ENCODE measurements around the gene RUFY2. TPM values are rescaled to one million over a fixed set of nuclear protein-coding genes. Genes with fewer than 3 reads are reported as not detected.

The RUFY2 gene
- total and polyA plus RNA-seq, 2 donors from 2014 or later, result 7.4 to 27.5 TPM

DNA sequence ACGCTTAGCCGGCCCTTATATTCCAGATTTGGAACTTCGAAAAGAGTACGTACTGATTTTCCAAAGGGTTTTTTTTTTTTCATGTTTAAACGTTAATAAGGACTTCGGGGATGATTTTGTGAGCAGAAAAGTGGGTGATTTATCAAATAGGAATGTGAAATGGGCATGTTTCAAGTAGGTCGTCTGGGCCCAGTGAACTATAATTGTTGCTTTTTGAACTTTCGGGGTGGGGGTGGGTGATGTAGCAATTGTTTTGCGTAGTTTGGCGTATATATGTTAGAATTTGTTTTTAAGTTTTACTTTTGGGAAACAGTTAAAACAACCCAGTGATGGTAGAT lies 74.0 kb downstream of the RUFY2 start:
- Histone ChIP-seq H3K27ac (ENCODE audit: low read depth in 2 of 2, low read length in 2 of 2) (peak overlapping the region; percentile 99 to 100), H3K9ac (ENCODE audit: low read length in 3 of 3) (peak overlapping the region; percentile 94 to 99 (median 98)), H3K9me3 (ENCODE audit: control insufficient read depth in 2 of 3, insufficient read depth in 1 of 3, low read length in 3 of 3) (no peaks in the 10 kb centered on the region), H3K27me3 (ENCODE audit: control insufficient read depth, insufficient read depth, low read length) (no peaks in the 10 kb centered on the region), H3K4me1 (ENCODE audit: control insufficient read depth in 2 of 3, insufficient read depth in 2 of 3, low read depth in 1 of 3, low read length in 3 of 3) (peaks cover 4 to 26% (median 14%) of the 10 kb centered on the region in 3 donors), H3K36me3 (ENCODE audit: control insufficient read depth in 2 of 3, insufficient read depth in 3 of 3, low read length in 3 of 3) (peaks cover 0 to 4% (median 0%) of the 10 kb centered on the region in 3 donors), H3K4me3 (ENCODE audit: low read length in 3 of 3) (peak overlapping the region; percentile 95 to 96 (median 95))
- intact Hi-C loops (cut with DNase I), result no loop called here
- no peak for FAIRE-seq
- DNase-seq, result no peak
- TF ChIP-seq, protein P1, sequence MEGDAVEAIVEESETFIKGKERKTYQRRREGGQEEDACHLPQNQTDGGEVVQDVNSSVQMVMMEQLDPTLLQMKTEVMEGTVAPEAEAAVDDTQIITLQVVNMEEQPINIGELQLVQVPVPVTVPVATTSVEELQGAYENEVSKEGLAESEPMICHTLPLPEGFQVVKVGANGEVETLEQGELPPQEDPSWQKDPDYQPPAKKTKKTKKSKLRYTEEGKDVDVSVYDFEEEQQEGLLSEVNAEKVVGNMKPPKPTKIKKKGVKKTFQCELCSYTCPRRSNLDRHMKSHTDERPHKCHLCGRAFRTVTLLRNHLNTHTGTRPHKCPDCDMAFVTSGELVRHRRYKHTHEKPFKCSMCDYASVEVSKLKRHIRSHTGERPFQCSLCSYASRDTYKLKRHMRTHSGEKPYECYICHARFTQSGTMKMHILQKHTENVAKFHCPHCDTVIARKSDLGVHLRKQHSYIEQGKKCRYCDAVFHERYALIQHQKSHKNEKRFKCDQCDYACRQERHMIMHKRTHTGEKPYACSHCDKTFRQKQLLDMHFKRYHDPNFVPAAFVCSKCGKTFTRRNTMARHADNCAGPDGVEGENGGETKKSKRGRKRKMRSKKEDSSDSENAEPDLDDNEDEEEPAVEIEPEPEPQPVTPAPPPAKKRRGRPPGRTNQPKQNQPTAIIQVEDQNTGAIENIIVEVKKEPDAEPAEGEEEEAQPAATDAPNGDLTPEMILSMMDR (IDR thresholded peaks at IDR 0.05; ENCODE audit: borderline replicate concordance, extremely low read depth, insufficient read depth), result no peak

DNA sequence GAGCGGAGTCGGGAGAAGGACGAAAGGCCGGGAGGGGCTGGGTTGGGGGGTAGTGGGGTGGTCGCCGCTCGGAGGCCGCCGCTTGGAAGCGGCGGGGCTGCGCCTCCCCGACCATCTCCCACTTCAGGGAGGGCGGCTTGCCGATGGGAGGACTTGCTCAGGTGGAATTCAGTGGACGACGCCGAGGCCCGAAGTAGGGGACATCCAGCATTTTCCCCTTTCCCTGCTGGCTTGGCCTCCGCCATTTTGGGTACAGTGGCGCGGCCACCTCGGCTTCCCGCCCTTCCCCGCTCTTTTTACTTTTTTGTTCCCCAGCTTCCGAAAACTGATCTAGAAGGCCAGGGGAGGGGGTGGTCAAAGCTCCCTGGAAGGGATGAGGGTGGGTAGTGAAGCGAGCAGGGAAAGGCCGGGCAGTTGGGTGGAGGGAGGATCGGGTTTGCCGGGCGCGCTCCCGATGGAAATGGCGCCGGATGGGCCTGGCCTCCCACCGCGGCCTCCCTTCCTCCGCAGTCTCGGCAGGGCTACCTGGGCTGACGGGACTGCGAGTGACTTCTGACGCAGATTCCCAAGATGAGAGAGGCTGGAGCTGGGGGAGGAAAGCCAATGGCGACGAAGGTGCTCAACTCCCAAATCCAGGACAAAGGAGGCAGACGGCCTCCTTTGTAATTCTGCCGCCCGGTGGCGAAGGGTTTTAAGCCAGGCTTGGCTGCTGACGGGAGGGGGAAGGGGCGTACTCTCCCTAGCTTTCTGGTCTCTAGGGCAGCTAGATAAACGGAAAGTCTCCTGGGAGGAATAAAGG lies 74.6 kb downstream of the RUFY2 start, which contains the start of gene PBLD:
Gene PBLD (minus strand): TSS at position 670 of the 799 bp plus-strand sequence. CDS start 26,084 bp downstream, outside the sequence.
- TF ChIP-seq, protein P1 (IDR thresholded peaks at IDR 0.05; ENCODE audit: borderline replicate concordance, extremely low read depth, insufficient read depth), result peak; percentile 39
- Histone ChIP-seq H3K36me3 (ENCODE audit: control insufficient read depth in 2 of 3, insufficient read depth in 3 of 3, low read length in 3 of 3) (no peaks in the 10 kb centered on the region), H3K4me3 (ENCODE audit: low read length in 3 of 3) (peak within 1 kb of the TSS; percentile 95 to 96 (median 95)), H3K9me3 (ENCODE audit: control insufficient read depth in 2 of 3, insufficient read depth in 1 of 3, low read length in 3 of 3) (no peaks in the 10 kb centered on the region), H3K4me1 (ENCODE audit: control insufficient read depth in 2 of 3, insufficient read depth in 2 of 3, low read depth in 1 of 3, low read length in 3 of 3) (peaks cover 5 to 30% (median 12%) of the 10 kb centered on the region in 3 donors), H3K9ac (ENCODE audit: low read length in 3 of 3) (peak within 1 kb of the TSS; percentile 94 to 99 (median 98)), H3K27ac (ENCODE audit: low read depth in 2 of 2, low read length in 2 of 2) (peak within 1 kb of the TSS; percentile 99 to 100), H3K27me3 (ENCODE audit: control insufficient read depth, insufficient read depth, low read length) (no peaks in the 10 kb centered on the region)
- FAIRE-seq (no peak), DNase-seq (peak; percentile 86 to 95 (median 90))
- intact Hi-C loops (cut with DNase I), result no loop called here

DNA sequence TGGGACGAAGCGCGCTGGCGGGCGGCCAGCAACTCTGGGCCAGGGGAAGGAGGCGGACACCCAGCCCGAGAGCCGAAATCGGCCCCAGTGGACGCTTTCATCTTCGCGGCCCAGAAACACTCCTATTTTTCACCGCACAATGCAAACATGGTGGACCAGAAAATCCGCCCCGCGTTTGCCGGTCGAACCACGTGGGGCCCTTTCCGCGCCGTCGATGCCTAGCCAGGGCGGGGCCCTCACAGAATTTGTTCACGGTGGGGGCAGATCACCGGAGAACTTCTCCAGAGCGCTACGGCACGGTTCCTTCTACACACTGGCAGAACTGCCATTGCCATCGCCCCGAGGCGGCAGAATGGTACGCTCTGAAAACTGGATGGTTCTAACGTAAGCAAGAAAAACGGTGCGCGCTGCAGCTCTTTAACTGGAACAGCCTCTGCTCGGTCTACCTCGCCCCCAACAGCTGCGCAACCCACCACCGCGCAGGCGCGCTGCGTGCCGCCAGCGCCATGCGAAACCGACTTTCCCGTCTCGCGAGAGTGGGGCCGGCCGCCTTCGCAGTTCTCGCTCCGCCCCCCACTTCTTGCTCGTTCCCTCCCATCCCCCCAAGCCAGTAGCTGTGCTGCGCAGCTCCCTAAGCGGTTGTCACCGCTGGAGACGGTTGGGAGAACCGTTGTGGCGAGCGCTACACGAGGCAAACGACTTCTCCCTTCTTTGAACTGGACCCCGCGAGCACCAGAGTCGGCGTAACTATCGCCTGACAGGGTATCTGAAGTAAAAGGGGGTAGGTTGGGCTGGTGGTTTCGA lies 75.4 kb downstream of the RUFY2 start, which contains the start of gene HNRNPH3:
Gene HNRNPH3 (plus strand): TSS at position 610 of the 804 bp plus-strand sequence. CDS start 5,158 bp downstream, outside the sequence.
- intact Hi-C loops (cut with DNase I), result no loop called here
- FAIRE-seq (no peak), DNase-seq (peak; percentile 99)
- H3K27ac ChIP-seq (ENCODE audit: low read depth in 2 of 2, low read length in 2 of 2), result peak within 1 kb of the TSS; percentile 99 to 100
- H3K4me3 ChIP-seq (ENCODE audit: low read length in 3 of 3), result peak within 1 kb of the TSS; percentile 95 to 96 (median 95)
- peak within 1 kb of the TSS; percentile 94 to 99 (median 98) for H3K9ac ChIP-seq (ENCODE audit: low read length in 3 of 3)
- no peaks in the 10 kb centered on the region for H3K9me3 ChIP-seq (ENCODE audit: control insufficient read depth in 2 of 3, insufficient read depth in 1 of 3, low read length in 3 of 3)
- H3K27me3 ChIP-seq (ENCODE audit: control insufficient read depth, insufficient read depth, low read length), result no peaks in the 10 kb centered on the region
- H3K36me3 ChIP-seq (ENCODE audit: control insufficient read depth in 2 of 3, insufficient read depth in 3 of 3, low read length in 3 of 3), result no peaks in the 10 kb centered on the region
- TF ChIP-seq, protein P1 (IDR thresholded peaks at IDR 0.05; ENCODE audit: borderline replicate concordance, extremely low read depth, insufficient read depth), result no peak
- peaks cover 5 to 22% (median 12%) of the 10 kb centered on the region in 3 donors for H3K4me1 ChIP-seq (ENCODE audit: control insufficient read depth in 2 of 3, insufficient read depth in 2 of 3, low read depth in 1 of 3, low read length in 3 of 3)

Data from kidney (tissue), 14 donors.